Measurements from ENCODE around the gene TMCC1. TPM values are rescaled to one million over a fixed set of nuclear protein-coding genes. Genes with fewer than 3 reads are reported as not detected.

TMCC1 gene
- polyA plus RNA-seq, 4 donors: 22.5 to 26.0 (median 23.8) TPM

DNA sequence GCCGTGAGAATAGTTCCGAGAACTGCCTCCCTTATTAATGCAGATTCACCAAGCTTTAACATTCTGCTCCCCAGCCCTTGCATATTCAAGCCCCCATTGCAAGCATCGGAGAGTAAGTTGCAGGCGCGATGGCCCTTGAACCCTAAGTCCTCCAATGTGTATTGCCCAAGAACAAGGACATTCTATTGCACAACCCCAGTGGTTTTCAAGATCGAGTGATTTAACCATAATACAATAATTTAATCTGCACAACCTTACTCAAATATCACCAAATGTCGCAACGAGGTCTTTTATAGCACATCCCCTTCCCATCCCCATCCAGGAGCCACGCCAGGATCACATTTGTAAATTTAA lies 265.4 kb downstream of the TMCC1 start:
- DNase-seq (ENCODE audit: low read depth in 4 of 4, low spot score in 3 of 4): no peak

DNA sequence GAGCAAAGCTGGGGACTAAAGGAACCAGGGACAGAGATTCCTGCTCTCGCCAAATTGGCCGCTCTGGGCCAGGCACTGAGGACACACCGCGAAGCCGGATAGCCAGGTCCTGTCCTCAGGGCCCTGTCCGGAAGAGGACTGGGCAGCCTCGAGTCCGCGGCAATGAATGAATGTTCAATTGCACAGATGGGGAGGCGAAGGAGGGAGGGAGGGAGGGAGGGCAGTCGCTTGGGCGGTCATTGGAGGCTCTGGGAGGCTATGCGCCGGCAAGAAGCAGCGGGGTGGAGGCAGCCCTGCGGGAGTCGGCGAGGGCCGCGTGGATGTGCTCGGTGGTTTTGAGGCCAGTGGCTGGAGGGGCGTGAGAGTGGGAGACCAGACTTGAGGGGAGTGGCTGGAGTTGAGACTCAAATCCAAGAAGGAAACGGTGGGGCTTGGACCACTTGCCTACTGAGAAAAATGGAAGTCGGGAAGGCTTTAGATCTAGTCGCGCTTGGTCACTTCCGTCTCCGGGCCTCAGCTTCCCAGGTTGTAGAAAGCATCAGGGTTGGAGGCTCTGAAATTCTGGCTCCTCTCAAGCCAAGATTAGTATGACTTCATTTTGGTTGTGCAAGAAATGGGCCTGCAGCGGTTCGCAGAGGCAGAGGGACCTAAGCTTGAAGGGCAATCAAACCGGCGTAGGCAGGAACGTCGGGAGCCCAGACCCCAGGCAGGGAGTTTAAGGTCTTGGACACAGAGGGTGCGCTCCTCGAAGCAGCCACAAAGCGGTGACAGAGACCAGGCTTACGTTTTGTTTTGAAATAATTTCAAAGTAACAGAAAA lies 266.0 kb downstream of the TMCC1 start:
- DNase-seq (ENCODE audit: low read depth in 4 of 4, low spot score in 3 of 4): no peak

DNA sequence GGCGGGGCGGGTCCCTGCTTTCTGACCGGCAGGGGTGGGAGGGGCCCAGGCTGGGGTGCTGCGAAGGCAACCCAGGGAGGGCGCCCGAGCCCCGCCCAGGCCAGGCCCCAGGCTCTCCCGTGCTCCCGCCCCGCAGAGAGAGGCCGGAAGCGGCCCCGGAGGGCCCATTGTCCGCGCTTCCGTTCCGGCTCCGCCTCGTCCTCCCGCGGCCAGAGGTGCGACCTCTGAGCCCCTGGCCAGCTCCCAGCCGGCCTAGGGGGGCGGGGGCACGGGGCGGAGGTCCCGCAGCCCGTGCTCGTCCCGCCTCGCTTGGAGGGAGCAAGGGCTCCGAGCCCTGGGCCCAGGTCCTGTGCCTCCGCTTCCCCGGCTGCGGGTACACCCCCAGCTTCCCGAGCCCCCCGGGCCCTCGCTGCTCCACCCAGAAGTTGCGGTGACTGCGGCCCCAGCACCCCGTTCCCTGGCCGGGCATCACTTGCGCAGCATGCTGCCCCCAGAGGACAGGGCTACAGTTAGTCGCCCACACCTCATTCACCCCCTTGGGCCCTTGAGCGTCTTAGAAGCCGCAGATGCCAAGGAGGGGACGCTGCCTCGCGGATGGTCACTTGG lies 266.7 kb downstream of the TMCC1 start:
- DNase-seq (ENCODE audit: low read depth in 4 of 4, low spot score in 3 of 4): no peak

DNA sequence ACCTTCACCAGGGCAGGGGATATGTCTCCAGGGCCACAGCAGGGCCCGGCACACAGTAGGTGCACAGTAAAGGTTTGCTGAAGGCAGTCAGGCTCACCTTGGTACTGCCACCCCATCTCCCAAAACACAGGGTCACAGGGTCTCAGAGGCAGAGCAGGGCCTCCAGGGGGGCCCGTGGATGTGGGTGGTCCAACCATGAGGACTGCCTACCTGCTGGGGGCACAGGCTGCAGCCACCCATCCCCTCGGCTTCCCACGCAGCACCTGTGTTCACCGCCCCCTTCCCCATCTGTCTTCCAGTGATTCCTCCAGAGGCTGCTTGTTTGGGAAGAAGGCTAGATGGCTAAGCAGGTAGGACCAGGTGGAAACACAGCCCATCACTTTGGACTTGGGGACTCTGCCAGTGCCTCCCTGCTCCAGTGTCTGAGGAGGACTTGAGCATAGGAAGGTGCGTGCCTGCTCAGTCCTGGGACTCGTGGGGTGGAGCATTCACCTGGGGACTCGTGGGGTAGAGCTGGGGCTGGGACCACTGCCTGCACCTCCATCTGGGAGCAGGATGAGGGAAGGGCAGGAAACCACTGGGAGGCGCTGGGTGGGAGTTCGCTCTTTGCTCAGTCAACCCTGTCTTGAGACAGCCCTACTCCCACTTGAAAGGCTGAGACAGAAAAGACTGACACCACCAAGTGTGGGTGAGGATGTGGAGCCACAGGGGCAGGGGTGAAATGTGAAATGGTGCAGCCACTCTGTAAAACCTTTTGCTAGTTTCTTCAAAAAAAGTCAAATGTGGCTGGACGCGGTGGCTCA lies 268.2 kb downstream of the TMCC1 start:
- no peak for DNase-seq (ENCODE audit: low read depth in 4 of 4, low spot score in 3 of 4)

DNA sequence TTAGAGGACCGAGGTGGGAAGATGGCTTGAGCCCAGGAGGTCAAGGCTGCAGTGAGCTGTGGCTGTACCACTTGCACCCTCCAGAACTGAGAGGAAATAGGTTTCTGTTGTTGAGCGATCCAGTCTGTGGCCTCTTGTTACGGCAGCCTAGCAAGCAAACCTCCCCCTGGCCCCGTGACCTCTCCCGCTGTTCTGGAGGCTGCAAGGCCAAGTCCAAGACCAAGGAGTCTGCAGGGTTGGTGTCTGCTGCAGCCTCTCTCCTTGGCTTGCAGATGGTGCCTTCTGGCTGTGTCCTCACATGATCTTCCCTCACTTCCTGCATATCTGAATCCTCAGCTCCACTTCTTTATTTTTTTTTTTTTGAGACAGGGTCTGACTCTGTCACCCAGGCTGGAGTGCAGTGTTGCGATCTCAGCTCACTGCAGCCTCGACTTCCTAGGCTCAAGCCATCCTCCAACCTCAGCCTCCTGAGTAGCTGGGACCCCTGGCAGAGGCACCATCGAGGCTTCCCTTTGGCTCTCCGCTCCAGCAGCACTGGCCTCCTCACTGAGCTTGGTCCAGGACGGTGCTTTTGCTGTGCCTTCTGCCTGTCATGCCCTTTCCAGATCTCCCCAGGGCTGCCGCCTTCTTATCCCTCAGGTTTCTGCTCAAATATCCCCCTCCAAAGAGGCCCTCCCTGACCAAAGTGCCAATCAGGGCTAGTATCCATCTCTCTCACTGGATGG lies 269.0 kb downstream of the TMCC1 start:
- no peak for DNase-seq (ENCODE audit: low read depth in 4 of 4, low spot score in 3 of 4)

DNA sequence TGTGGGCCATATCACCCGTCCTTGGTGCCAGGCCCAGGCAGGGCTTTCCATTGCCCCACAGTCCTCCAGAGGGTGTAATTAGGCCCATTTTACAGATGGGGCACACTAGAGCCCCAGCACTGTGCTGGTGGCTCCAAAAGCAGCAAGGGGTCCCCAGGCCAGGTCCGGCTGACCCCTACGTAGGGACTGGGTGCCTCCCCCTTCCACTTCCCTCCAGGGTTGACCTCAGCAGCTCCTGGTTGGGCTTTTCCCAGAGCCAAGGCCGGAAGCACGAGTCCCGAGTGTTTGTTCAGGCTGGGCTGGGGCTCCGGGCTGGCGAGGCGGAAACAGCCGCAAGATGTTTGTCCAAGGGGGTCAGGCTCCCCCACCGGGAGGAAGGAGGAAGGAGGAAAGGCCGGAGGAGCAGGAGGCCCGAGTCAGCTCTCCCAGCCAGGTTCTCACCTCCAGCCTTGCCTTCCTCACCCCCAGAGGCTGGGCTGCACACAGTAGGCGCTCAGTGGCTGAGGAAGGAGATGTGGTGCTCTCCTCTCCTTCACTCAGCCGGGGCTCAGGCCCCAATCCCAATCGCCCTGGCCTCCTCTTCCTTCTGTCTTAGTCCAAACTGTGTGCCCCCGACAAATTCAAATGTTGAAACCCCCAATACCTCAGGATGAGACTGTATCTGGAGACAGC lies 269.9 kb downstream of the TMCC1 start:
- DNase-seq (ENCODE audit: low read depth in 4 of 4, low spot score in 3 of 4): no peak

DNA sequence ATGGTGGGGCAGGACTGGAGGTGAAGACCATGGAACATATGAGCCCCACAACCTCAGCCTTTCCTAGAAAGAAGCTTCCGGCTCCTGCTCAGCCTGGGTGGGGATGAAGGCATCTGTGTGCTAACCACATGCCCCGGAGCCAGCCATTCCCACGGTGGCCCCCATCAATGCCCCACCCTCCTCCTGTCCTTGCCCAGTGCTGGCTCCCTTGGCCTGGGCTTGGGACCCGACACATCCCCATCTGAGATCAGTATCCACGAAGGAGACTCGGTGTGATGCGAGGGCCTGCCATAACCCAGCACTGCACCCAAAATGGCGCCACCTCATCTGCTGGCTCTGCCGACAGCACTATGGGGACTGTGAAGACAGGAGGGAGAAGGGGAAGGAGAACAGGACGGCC lies 270.6 kb downstream of the TMCC1 start:
- no peak for DNase-seq (ENCODE audit: low read depth in 4 of 4, low spot score in 3 of 4)

DNA sequence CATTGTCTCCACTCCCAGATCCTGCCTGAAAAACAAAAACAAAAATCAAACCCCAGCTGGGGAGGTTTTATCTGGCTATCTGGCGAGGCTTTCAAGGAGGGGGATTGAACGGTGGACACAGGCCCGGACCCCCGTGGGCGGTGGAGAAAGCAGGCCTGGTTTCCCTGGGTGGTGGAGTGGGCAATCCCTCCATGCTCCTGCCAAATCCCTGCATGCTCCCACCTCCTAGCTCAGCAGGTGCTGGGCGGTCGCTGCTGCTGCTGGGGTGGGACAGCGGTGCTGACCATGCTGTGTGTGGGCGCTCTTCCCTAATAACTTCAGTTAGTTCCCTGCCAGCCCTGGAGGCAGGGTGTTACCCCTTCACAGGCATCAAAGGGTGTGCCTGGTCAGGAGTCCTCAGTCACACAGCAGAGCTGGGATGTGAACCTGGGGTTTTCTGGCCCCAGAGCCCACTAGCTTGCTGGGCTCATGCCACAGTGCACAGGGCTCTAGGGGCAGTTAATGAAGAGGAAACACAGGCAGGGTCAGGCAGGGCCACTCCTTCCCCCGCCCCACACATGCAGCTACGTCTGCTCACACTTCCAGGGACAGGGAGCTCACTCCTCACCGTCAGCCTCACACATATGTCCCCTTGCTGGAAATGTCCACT lies 271.2 kb downstream of the TMCC1 start:
- no peak for DNase-seq (ENCODE audit: low read depth in 4 of 4, low spot score in 3 of 4)

DNA sequence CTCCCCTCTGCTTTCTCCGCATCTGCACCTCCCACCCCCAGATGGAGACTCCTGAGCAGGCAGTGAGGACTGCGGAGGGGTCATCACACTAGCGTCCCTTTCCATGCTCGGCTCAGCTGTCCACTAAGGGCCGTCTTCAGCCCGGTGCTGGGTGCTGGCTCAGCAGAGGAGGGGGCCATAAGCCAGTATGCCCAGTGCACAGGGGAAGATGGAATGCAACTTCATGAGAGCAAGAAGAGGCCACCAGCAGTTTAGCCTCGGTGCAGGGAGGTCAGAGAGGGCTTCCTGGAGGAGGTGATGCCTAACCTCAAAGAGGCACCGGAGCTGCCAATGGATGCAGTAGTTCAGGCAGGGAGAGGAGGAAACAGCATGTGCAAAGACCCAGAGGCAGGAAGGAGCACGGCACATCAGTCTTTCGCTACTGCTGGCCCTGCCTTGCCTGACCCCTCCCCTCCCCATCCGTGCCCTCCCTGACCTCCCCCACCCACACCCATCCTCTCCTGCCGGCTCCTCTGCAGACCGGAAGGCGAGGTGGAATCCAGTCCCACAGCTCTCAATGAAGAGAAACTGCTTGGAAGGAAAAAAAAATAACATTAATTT lies 271.8 kb downstream of the TMCC1 start:
- DNase-seq (ENCODE audit: low read depth in 4 of 4, low spot score in 3 of 4): no peak

DNA sequence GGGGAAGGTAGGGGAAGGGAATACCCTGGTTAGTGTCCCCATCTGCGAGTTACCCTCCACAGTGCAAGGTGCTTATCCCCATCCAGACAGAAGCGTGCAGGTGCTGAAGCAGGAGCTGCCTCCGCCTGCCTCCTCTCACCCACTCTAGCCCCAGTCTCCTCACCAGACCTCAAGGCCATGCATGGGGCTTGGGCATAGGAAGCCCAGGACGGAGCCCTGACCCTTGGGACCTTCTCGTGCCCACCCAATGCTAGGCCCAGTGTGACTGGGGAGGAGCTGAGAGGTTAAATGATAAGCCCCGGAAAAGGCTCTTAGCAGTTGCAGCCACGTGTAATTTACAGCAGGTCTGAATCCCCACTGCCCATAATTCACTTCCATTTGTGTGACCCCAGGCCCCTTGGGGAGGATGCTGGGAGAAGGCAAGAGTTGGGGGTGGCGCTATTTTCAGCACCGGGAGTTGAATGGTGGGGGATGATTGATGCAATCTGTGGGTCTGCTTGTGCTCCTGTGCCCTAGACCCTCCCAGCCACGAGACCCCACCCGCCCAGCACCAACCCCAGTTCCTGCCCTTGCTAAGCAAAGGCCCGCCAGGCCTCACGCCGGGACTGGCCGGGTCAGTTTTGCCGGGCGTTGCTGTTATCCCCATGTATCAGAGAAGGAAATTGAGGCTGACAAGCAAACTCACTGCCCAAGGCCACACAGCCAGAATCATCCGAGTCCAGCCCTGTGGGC lies 272.5 kb downstream of the TMCC1 start:
- DNase-seq (ENCODE audit: low read depth in 4 of 4, low spot score in 3 of 4): no peak

DNA sequence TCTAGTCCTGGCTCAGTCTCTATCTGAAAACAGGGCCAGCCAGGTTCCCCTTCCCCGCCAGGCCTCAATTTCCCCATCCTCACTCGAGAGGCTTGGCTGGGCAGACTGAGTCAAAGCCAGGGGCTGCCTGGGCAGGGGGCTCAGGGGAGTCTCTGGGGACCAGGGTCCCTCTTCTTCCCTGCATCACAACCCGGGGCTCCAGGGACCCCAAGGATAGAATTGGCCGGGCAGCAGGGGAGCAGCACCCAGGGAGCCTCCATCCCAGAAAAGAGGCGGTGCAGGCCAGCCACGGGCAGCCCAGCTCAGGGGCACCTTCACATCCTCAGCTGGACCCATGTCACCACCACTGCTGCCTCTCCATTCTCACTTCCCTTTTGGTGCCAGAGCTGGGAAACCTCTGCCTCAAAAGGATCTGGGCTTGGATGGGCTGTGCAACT lies 273.8 kb downstream of the TMCC1 start:
- DNase-seq (ENCODE audit: low read depth in 4 of 4, low spot score in 3 of 4): no peak

DNA sequence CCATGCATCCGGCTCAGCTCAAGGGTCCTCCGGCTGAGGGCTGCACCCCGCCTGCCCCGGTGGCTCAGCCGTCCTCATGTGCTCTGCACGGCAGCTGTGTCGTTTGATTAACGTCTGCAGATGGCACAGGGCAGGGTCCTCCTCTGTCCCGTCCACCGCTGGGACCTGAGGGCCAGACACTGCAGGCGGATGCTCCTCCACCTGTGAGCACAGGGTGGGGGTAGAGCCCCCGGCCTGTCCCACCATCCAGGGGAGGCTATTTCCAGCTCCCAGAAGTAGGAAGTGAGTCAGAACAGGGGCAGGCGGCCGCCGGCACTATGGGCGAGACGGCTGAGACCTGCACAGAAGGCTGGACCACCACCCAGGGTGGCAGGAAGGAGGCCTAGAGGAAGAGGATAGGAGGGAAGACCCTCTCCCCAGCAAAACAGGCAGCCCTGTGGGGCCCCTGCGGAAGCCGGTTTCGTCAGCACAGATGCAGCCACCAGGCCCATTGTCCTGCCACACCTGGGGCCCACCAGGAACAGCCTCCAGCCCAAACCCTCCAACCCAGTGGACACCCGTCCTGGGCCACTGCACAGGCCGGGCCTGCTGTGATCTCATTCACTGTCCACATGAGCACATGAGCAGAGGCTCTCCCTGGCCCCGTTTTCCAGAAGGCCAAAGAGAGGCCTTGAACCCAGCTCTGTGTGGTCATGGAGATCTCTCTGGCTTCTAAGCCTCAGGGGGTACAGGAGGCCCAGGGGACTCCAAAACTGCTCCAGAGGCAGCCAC lies 274.4 kb downstream of the TMCC1 start:
- no peak for DNase-seq (ENCODE audit: low read depth in 4 of 4, low spot score in 3 of 4)

DNA sequence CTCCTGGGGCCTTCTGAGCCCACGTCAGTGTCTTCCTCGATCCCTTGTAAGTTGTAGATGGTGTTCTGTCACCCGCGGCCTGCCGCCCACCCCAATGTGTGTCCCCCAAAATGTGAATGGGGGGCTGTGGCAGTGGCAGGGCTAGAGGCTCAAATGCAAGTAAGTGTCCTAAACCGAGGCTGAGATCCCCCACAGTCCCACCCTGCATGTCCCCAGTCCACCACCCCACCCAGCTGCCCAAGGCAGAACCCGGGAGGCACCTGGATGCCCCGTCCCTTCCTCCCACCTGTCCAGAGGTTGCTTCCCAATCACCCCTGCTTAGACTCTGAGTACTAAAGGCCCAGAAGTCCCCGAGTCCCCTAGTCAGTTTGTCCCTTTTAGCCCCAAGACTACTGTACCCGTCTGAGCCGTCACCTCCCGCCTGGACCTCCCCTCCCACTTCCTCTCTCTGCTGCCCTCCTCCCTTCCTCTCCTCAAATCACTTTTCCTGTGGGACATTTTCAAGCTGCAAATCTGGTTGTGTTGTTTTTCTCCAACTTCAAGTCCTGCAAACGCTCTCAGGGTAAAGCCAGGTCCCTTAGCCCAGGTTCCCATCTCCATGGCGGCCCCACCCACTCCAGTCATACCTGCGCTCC lies 275.2 kb downstream of the TMCC1 start:
- no peak for DNase-seq (ENCODE audit: low read depth in 4 of 4, low spot score in 3 of 4)

DNA sequence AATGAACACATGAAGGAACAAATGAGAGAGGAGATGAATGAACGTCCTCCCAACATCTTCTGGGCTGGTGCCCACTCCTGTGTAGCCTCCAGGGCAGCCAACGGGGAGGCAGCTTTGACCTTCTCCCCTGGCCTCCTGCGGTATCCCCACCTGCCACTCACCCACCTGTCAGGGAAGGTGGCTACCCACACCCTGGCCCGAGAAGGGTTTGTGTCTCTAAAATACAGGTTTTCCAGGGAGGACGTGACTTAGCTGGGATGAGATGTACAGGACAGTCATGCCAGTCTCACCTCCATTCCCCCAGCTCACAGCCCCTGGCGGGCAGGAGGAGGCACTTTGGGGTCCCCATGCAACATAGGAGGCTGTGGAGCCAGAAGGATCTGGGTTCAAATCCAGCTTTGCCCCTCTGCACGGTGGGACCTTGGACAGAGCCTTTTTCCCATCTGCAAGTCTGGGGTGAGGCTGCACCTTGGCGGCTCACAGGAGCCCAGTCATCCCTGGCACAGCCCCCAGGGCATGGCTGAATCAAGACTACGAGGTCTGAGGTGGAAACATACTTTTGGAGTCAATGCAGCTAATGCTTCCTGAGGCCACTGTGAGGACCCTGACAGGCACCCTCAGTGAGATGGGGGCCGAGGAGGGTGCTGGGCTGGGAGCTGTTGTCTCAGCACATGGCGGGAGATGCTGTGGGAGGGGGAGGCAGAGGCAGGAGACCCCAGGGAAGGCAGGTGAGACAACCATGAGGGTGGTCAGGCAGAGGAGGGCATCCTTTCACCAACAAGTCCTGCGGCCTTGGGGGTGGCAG lies 275.9 kb downstream of the TMCC1 start:
- DNase-seq (ENCODE audit: low read depth in 4 of 4, low spot score in 3 of 4): no peak

DNA sequence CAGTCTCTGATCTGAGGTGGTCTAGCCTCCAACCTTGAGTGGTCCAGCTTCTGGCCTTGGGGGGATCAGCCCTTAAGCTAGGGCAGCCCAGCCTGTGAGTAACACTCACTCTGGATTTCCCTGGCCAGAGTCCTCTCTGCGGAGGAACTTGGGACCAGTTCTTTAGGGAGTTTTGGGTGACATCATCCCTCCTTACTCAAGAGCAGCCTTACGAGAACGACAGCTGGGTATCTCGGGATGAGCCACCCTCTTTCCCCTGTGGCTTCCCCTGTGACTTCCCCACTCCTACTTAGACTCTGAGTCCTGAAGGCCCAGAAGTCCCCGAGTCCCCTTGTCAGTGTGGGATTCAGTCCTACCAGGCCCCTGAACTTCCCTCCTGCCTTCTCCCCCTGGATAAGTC lies 276.8 kb downstream of the TMCC1 start:
- DNase-seq (ENCODE audit: low read depth in 4 of 4, low spot score in 3 of 4): no peak

DNA sequence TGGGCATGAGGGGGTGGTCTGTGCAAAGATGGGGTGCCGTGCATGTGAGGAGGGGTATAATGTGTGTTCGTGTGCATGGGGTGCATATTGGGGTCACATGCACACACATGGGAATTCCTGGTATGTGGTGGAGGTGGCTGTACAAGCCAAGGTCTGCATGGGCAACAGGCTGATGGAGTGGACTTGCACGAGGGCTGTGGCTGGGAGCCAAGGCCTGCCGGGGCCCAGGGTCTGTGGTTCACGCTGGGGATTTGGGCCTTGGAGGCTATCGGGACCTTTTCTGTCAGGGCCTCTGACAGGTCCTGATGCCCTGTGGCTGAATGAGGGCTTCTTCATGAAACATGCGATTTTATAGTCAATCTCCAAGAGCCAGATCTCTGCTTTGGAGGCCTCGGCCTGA lies 277.2 kb downstream of the TMCC1 start:
- no peak for DNase-seq (ENCODE audit: low read depth in 4 of 4, low spot score in 3 of 4)

DNA sequence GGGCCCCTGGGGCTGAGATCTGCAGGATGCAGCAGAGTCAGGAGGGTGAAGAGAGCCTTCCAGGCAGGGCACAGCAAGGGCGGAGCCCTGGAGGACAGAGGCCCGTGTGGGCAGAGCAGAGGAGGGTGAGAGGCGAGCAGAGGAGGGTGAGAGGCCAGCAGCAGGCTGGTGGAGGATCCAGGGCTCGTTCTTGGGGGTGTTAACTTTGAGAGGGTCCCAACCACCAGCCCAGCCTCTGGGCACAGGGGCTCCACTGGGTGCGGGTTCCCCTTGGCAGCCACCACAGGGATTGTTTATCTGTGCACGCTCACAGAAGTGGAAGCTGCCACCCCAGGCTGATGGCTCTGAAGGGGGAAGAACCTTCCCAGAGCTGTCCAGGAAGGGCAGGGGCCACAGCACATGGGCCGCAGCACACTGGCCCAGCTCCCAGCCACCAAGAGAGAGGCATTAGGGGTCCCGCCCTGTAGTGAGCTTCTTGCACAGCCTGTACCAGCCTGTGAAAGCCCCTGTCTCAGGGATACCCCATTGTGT lies 277.7 kb downstream of the TMCC1 start:
- no peak for DNase-seq (ENCODE audit: low read depth in 4 of 4, low spot score in 3 of 4)

Data from left renal pelvis (tissue), 4 donors.